KMS-11 (cell line): ENCODE measurements around the gene MPV17L2.

ENCODE experiments used
- H2AFZ ChIP-seq: fragments of 200-600 bp; sonication (generic); 2 replicates; pipeline ENCODE4 v1.6.1; 2016; ENCODE audit warnings: antibody characterized with exemption, mixed run types, low read depth
- H3K27ac ChIP-seq: fragments of 200-600 bp; sonication (generic); 2 replicates; pipeline ENCODE4 v1.6.1; 2016; ENCODE audit warnings: mild to moderate bottlenecking, mixed run types
- H3K27me3 ChIP-seq: fragments of 200-600 bp; sonication (generic); 2 replicates; pipeline ENCODE4 v1.6.1; 2017; ENCODE audit warnings: mild to moderate bottlenecking, low read depth, mixed run types, moderate library complexity; ENCODE audit not compliant: insufficient read depth
- H3K36me3 ChIP-seq: fragments of 200-600 bp; sonication (generic); 2 replicates; pipeline ENCODE4 v1.6.1; 2017; ENCODE audit warnings: mild to moderate bottlenecking, mixed run types; ENCODE audit not compliant: insufficient read depth
- H3K4me1 ChIP-seq: fragments of 200-600 bp; sonication (generic); 2 replicates; pipeline ENCODE4 v1.6.1; 2016; ENCODE audit warnings: mild to moderate bottlenecking, low read depth, mixed run types; ENCODE audit not compliant: poor library complexity, severe bottlenecking
- H3K4me2 ChIP-seq: fragments of 200-600 bp; sonication (generic); 2 replicates; pipeline ENCODE4 v1.7.0; 2016; ENCODE audit warnings: mild to moderate bottlenecking, mixed run types
- H3K4me3 ChIP-seq: fragments of 200-600 bp; sonication (generic); IDR thresholded peaks from 2 replicates; pipeline ENCODE4 v1.6.1; 2017; ENCODE audit warnings: low read depth, low read length, mixed read lengths; ENCODE audit not compliant: insufficient read depth
- H3K79me2 ChIP-seq: fragments of 200-600 bp; sonication (generic); 2 replicates; pipeline ENCODE4 v1.6.1; 2016; ENCODE audit warnings: low read depth, mixed run types; ENCODE audit not compliant: insufficient read depth
- H3K9ac ChIP-seq: fragments of 200-600 bp; sonication (generic); 2 replicates; pipeline ENCODE4 v1.6.1; 2016; ENCODE audit warnings: mild to moderate bottlenecking, mixed run types
- H4K20me1 ChIP-seq: fragments of 200-600 bp; sonication (generic); 2 replicates; pipeline ENCODE4 v1.6.1; 2016; ENCODE audit warnings: mild to moderate bottlenecking, mixed run types; ENCODE audit not compliant: insufficient read depth
- TF ChIP-seq, protein P1 (sequence below): fragments of 200-600 bp; sonication (generic); conservative IDR thresholded peaks from 2 replicates; pipeline ENCODE4 v1.6.1; 2017; ENCODE audit warnings: low read depth, mild to moderate bottlenecking, antibody characterized with exemption, low read length, moderate library complexity, mixed read lengths

Gene MPV17L2

DNA sequence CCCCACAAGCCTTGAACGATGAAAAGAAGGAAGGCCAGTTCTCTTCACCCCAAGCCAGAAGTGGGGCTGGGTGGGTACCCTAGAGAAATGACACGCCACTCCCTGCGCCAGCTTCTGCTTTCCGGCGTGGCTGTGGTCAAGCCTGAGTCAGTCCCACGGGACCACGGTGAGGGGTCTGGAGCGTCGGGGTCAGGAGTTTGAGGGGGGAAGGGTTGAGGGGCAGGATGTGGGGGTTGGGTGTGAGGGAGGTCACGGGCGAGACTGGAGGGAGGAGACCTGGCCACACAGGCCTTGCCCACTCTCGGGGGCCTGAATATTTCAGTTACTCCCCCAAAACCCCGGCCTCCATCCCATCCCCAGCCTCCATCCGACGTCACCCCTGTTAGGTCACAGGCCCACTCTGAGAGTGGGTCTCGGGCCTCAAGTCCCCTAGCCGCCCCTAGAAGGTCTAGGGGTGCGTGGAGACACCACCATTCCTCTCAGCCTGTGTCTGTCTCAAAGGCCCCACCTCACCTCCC is 19.9 kb upstream of the MPV17L2 start:
- Histone ChIP-seq H3K4me3 (no peak overlapping the region), H3K9ac (peak overlapping the region; percentile 58; the same call in 1 of the 2 replicates)

DNA sequence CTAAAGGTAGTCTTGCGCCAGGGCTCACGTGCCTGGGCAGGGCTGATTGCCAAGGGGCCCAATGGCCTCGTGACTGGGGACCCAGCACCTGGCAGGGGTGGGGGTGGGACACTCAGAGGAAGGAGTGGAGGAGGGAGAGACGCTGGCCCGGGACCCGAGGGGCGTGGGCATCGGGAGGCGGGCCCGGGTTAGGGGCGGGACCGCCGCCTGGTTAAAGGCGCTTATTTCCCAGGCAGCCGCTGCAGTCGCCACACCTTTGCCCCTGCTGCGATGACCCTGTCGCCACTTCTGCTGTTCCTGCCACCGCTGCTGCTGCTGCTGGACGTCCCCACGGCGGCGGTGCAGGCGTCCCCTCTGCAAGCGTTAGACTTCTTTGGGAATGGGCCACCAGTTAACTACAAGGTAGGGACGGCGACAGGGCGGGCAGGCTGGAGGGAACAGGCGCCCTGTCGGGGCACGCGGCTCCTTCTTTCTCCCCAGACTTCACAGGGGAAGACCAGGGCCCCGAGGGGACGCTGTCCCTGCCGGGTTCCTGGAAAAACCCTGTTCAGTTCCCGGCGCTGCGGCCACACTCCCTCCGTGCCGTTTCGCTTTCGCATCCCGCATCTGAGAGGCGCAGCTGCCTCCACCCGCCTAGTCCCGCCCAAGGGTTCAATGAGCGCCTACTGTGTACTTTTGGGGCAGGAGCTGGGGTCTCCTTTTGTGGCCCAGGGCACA is 19.3 kb upstream of the MPV17L2 start, which contains the start of gene IFI30:
Gene IFI30 (plus strand): TSS at position 242 of the 717 bp plus-strand sequence. CDS start 29 bp downstream, at position 271.
- Histone ChIP-seq H3K36me3 (no peaks in the 10 kb centered on the region), H3K4me1 (peaks cover 11% of the 10 kb centered on the region), H3K79me2 (no peaks in the 10 kb centered on the region), H3K4me2 (peak within 1 kb of the TSS; percentile 89), H3K4me3 (no peak within 1 kb of the TSS), H3K27me3 (no peaks in the 10 kb centered on the region), H2AFZ (peak within 1 kb of the TSS; percentile 64), H4K20me1 (no peaks in the 10 kb centered on the region), H3K9ac (peak within 1 kb of the TSS; percentile 58; the same call in 1 of the 2 replicates), H3K27ac (peak within 1 kb of the TSS; percentile 22; the same call in 1 of the 2 replicates)
- TF ChIP-seq, protein P1, sequence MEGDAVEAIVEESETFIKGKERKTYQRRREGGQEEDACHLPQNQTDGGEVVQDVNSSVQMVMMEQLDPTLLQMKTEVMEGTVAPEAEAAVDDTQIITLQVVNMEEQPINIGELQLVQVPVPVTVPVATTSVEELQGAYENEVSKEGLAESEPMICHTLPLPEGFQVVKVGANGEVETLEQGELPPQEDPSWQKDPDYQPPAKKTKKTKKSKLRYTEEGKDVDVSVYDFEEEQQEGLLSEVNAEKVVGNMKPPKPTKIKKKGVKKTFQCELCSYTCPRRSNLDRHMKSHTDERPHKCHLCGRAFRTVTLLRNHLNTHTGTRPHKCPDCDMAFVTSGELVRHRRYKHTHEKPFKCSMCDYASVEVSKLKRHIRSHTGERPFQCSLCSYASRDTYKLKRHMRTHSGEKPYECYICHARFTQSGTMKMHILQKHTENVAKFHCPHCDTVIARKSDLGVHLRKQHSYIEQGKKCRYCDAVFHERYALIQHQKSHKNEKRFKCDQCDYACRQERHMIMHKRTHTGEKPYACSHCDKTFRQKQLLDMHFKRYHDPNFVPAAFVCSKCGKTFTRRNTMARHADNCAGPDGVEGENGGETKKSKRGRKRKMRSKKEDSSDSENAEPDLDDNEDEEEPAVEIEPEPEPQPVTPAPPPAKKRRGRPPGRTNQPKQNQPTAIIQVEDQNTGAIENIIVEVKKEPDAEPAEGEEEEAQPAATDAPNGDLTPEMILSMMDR, result no peak

More for the DNA sequence above, 19.9 kb upstream of the MPV17L2 start:
- H3K4me2 ChIP-seq, result peak overlapping the region; percentile 89
- TF ChIP-seq, protein P1, result no peak
- H3K27ac ChIP-seq, result no peak overlapping the region
- no peaks in the 10 kb centered on the region for H4K20me1 ChIP-seq
- peak overlapping the region; percentile 64 for H2AFZ ChIP-seq
- no peaks in the 10 kb centered on the region for H3K36me3 ChIP-seq
- H3K27me3 ChIP-seq, result no peaks in the 10 kb centered on the region
- H3K79me2 ChIP-seq, result no peaks in the 10 kb centered on the region
- peaks cover 11% of the 10 kb centered on the region for H3K4me1 ChIP-seq

DNA sequence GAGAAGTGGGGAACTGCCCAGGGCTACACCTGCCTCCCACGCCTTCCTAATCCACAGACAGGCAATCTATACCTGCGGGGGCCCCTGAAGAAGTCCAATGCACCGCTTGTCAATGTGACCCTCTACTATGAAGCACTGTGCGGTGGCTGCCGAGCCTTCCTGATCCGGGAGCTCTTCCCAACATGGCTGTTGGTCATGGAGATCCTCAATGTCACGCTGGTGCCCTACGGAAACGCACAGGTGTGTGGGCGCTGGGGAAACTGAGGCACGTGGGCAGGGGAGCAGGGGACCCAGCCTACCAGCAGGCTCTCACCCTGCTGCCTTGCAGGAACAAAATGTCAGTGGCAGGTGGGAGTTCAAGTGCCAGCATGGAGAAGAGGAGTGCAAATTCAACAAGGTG is 18.0 kb upstream of the MPV17L2 start:
- no peak overlapping the region for H2AFZ ChIP-seq
- H3K27me3 ChIP-seq, result no peaks in the 10 kb centered on the region
- H3K9ac ChIP-seq, result no peak overlapping the region
- TF ChIP-seq, protein P1, result no peak
- no peaks in the 10 kb centered on the region for H3K36me3 ChIP-seq
- H3K4me3 ChIP-seq, result no peak overlapping the region
- no peaks in the 10 kb centered on the region for H3K79me2 ChIP-seq
- no peaks in the 10 kb centered on the region for H4K20me1 ChIP-seq
- H3K27ac ChIP-seq, result no peak overlapping the region
- H3K4me2 ChIP-seq, result peak overlapping the region; percentile 89
- H3K4me1 ChIP-seq, result peaks cover 11% of the 10 kb centered on the region

DNA sequence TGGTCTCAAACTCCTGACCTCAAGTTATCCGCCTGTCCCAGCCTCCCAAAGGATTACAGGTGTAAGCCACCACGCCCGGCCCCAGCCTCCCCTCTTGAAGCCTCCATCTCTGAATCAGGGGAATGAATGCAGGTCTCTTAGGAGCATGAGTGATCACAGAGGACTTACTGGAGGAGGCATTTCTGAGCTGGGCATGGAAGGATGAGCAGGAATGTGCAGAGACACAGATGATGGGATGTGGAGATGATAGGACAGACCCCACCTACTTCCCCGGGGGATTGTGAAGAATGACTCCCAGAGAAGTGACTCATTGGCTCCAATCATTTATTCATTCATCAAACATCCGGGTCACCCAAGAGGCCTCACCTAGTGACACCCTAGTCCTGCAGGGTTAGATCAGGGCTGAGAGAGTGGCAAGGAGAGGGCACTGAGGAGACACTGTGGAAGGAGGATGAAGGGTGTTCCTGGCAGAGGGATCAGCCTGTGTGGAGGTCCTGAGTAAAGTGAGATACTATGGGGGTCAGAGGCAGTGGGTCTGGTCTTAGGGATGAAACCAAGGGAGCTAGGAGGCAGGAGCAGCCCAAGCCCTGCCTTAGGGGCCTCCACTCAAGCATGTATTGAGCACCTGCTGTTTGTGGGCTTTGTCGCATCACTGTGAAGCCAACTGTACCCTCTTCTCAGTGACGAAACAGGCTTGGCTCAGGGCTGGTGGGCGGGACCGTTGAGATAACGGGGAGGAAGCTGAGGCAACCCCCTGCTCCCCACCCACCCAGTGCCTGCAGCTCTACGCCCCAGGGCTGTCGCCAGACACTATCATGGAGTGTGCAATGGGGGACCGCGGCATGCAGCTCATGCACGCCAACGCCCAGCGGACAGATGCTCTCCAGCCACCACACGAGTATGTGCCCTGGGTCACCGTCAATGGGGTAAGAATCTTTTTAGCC is 16.4 kb upstream of the MPV17L2 start:
- no peak overlapping the region for H2AFZ ChIP-seq
- no peak overlapping the region for H3K27ac ChIP-seq
- no peaks in the 10 kb centered on the region for H3K79me2 ChIP-seq
- peaks cover 11% of the 10 kb centered on the region for H3K4me1 ChIP-seq
- H3K27me3 ChIP-seq, result no peaks in the 10 kb centered on the region; the same call in 1 of the 2 replicates
- H3K4me2 ChIP-seq, result no peak overlapping the region
- no peak overlapping the region for H3K4me3 ChIP-seq
- H3K36me3 ChIP-seq, result no peaks in the 10 kb centered on the region
- TF ChIP-seq, protein P1, result no peak
- no peaks in the 10 kb centered on the region for H4K20me1 ChIP-seq
- H3K9ac ChIP-seq, result no peak overlapping the region
